Measurements from ENCODE around the gene S100A9.

GRCh38 chr1:153348511-153349362 is 8.9 kb upstream of the S100A9 start, which contains the start of gene PGLYRP4:
- TF ChIP-seq CTCF (IDR thresholded peaks at IDR 0.05) = no peak
- no peak for TF ChIP-seq POLR2A (IDR thresholded peaks at IDR 0.05)
